T-helper 2 cell (primary cell): ENCODE results near the gene LSS.

Experiments
- DNase-seq, 5 experiments: peaks; one replicate each; pipeline versions ENCODE4 v3.0.0 to v3.0.0-alpha.2; 2012 to 2022

LSS gene

GRCh38 chr21:46218906-46219590 lies 9.5 kb downstream of the LSS start:
- no peak for DNase-seq

DNA sequence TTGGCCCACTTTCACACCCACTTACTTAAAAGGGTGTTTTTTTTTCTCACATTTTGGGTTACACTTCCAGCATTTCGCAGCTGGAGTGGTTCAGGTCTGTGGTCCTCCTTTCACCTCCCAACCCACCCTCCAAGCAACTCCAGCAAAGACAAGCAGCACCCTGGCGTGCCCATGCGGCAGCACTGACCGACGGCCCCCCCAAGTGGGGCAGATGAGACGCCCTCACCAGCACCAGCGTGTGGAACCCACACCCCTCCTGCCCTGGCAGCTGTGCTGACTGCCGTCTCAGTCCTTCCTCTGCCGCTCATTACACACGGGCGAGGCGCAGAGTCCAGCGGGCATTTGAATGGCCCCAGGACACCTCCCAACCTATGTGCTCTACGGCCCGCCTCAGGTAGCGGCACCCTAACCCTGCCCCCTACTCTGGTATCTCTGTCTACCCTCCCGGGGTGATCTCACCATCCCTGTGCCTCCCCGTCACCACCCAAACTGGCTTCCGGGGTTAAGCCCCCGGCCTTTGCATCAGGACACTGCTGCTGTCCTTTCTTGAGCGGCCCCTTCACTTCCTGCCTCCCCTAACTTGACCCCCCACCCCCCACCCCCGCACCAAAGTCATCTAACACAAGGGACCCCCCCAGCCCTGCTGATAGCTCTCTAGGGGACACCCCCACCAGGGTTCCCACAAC lies 10.9 kb downstream of the LSS start:
- no peak for DNase-seq

DNA sequence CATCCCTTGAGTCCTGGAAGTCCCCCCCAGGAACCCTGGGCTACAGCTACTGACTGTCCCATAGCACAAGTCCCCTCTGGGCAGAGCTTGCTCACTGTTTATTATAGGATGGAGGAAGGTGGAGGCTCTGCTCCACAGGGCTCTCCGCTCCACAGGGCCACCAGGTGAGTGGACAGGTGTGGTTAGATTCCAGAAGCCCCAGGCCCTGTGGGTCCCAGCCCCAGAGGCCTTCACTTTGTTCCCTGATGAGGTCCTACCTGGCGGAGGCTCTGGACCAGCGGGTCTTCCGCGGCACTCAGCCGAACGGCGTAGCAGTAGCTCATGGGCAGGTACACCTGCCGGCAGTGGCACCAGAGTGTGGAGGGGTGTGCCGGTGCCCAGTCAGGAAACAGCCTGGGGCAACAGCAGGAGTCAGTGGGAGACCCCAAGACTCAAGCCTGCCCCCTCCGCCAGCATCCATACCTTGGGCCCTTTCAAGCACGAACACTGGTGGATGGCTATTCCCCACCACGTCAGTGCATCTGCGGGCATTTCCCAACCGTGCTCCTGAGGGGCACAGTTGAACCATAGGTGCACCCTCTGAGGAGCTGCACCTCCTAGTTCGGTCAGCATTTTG lies 12.3 kb downstream of the LSS start:
- no peak for DNase-seq

DNA sequence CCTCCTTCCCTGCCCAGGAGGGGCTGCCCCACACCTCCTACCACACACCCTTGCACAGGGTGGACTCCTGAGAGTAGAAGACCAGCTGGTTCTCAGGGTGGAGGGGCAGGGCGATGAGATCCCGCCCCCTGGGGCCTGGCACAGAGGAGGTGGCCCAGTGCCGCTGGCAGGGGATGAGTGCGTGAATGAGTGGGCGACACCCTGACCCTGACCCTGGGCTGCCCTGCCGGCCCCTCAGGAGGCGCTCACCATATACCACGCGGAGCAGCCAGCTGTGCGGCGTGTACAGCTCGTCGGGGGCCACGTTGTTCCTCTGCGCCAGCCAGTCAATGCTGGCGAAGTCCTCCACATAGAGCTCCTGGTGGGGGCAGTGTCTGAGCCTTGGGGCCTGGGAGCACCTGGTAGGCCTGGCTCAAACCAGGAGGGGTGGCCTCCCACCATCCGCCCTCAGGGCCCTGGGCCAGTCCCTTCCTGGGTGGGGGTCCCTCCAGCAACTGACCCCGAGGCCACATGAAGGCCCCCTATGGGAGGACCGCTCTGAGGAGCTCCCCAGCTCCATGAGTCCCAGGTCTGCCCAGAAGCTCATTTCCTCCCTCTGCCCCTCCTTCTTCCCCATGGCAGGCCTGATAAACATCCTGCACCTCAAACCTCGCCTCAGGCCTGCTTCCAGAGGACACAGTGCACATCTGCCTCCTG lies 13.0 kb downstream of the LSS start:
- DNase-seq: no peak

GRCh38 chr21:46214478-46215340 lies 13.9 kb downstream of the LSS start:
- no peak for DNase-seq

- no peak for DNase-seq
Measured at GRCh38 chr21:46213620-46214286, 14.8 kb downstream of the LSS start.

GRCh38 chr21:46212721-46213484 lies 15.7 kb downstream of the LSS start:
- no peak for DNase-seq

DNA sequence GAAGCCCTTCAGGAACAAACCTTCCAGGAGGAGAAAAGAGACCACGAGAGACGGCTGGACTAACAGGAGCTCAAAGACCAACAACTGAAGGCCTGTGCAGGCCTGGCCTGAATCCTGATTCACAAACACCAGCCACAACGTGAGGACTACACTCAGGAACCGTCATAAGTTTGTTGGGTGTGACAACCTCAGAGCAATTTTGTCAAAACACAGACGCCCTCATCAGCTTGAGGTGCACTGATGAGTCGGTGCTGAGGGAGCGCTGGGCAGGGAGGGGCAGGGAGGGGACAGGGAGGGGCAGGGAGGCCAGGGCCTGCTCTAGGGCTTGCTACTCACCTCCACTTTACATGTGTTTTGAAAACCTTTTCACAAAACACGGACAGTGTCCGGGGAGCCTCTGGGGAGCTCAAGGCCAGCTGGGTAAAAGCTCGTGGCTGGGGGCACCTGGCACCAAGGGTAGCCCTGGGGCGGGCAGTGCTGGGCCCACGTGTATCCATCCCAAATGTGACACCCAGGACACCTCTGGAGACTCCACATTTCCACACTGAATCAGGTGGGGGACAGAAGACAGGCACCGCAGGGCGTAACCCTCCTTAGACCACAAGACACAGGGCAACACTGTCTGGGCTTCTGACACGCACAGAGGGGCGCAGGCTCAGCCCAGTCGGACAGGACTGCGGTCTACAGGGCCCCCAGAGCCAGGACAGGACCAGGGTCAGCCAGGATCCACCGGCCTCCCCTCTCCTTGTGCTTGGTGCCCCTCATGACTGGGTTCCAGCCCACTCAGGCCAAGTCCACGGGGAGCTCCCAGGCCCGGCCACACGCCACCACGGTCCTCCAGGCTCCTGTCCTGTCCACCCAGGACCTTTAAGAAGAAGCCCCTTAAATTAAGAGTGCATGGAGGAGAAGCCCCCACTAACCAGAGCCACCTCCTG lies 16.5 kb downstream of the LSS start:
- no peak for DNase-seq

- no peak for DNase-seq
Measured at GRCh38 chr21:46211376-46211775, 17.2 kb downstream of the LSS start.

DNA sequence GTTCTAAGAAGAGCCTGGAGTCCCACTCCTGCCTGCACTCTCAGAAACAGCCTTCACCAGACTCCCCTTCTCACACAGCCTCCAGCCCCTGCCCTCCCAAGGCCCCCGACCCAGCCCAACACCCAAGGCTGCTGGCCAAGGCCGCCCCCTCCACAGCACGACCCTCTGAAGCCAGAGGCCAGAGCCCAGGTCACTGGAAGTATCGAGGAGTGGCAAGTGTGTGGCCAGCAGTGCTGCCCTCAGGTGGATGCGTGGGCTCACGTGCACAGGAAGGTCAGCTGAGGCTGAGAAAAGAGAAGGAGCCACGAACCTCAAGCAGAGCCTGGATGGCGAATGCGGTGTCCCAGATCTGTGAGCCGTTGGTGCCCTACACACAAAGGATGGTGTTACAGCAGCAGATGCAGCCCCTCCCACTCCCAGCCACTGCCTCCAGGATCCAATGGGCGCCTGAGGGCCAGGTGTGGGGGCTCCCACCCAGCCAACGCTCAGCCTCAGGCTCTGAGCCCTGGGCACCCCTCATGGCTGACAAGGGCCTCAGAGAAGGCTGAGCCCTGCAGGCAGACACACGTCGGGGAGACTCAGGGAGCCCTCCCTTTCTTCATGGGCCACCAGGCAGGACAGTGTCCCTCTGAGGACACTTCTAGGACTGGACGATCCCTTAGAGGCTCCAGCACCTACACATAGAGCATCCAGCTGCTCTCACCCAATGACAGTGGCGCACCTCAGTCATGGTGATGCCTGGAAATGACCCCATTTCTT lies 18.0 kb downstream of the LSS start:
- DNase-seq: no peak

DNA sequence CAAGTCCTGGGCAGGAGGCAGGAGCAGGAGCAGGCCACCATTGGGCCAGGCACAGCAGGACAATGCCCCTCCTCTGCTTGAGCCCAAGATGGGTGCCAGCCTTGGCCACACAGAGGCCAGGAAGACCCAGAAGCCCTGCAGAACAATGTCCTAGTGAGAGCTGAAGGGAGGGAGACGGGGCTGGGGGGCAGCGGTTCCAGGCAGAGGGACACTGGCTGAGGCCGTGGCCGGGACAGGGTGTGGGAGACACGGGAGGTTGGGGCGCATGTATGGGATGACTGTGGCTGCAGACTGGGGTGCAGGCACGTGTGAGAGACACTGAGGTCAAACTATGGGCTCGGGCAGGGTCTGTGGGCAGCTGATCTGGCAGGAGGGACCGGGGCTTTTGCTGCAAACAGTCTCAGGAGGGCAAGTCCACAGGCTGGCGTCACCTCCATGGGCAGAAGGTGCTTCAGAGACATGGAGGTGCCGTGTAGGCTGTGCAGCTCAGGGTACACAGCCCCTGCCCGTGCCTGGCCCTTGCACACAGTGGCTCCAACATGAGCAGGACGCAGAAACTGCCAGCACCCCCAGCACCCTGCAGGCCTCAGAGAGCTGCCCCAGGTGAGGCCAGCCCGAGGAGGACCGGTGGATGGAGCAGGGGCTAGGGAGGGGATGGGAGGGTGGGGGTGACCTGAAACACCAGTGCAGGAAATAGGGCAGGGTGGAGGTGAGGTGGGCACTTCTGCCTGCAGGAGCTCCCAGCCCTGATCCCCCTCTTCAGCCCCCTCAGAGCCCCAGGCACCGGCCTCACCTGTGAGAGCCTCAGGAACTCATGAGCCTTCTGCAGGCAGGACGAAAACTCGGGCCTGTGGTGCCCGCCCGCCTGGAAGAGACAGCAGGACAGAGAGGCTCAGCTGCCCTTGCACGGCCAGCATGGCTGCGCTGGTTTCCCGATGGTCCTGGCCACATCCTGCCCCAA lies 19.5 kb downstream of the LSS start:
- DNase-seq: no peak

DNA sequence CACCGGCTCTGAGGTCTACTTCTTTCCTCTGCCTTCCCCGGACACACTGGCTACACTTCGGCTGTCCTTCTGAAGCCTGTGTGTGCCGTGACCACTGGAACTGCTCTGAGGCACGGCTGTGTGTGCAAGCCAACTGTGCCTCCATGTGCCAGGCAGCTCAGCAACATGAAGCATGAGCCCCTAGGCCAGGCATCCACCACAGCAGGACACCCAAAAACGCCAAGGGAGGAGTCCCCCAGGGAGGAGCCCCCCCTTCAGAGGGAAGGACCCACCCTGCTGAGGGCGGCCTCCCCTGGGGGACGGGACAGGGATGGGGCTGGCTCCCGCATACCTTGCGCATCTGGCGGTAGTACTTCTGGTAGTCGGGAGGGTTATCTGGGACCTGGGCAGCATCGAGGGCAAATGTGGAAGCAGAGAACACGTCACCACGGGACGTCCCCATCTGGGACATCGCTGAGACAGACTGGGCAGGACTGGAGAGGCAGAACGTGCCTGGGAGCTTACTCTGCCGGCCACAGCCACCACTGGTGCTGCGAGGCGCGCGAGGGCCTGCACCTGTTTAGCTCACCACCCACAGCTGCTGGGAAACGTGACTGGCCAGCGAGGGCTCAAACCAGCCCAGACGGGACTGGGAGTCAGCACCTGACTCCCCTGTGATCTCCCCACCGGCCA lies 20.5 kb downstream of the LSS start:
- DNase-seq: no peak

DNA sequence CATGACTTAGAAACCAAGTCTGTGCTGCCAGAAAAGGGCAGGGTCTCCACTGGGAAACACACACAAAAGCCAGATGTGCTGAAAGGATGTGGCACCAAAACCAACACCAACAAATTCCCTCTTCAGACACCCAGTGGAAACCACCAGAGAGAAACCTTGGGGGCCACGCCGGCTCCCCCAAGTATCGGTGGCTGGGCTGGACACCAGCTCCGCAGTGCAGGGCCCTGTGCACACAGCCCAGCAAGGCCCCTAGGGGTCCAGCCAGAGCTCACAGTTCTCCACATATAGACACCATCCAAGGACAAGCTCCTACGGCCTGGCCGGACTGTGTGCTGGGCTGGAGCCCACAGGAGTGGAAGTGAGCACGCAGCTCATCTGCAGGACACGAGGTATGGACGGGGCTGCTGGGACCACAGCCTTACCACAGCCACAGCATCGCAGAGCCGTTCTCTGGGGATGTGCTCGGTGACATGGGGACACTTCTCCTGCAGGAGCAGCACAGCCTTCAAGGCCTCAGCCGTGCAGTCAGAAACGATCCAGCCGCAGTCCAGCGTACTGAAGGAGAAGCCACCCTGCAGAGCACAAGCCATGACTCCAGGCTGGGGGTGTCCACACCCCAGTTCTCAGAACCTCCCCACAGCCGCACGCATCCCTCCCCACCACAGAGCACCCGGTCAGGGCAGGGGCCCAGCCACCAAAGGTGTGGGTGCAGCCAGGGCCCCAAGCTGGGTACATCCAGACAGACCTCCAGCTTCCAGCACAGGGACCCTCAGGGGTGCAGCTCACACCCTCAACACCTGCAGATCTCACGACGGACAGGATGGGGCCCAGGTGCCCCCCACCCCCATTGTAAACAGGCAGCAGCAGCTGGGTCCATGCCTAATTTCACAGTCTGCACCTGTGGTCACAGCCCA lies 21.3 kb downstream of the LSS start:
- no peak for DNase-seq

DNA sequence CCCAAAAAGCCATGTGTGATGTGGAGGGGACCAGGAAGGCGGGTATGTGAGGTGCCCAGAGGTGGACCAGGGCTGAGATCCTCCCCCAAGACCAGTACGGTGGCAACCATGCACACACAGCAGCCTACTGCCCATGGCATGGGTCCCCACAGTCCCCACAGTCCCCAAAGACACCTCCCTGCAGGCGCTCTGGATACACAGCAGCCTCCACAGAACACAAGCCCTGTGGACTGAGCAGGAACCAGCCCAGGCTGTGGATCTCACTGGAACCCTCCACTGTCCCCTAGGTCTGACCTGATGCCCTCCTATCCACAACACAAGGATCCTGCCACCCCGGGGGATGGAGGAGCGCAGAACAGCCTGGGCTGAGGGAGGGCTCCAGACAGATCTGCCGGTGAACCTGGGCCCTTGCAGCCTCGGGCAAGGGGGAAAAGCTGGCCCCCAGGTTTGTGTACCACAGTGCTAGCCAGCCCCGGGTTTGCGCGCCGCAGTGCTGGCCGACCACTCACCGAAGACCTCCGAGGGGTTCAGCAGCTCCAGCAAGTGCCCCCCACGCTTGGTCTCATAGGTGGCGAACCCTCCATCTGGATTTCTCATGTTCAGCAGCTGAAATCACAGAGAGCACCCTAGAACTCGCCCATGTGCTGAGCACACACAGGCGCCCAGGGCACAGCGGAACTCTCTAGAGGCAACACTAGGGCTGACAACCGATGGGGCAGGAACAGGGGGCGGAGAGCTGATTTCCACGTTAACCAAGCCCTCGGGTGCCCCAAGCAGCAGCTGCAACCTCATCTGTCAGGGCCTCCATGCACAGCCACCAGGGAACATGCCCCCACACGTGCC lies 22.2 kb downstream of the LSS start:
- no peak for DNase-seq

- DNase-seq: no peak
Measured at GRCh38 chr21:46205766-46206162, 22.8 kb downstream of the LSS start.
